ENCODE results near the gene DSG1.

The DSG1 gene

DNA sequence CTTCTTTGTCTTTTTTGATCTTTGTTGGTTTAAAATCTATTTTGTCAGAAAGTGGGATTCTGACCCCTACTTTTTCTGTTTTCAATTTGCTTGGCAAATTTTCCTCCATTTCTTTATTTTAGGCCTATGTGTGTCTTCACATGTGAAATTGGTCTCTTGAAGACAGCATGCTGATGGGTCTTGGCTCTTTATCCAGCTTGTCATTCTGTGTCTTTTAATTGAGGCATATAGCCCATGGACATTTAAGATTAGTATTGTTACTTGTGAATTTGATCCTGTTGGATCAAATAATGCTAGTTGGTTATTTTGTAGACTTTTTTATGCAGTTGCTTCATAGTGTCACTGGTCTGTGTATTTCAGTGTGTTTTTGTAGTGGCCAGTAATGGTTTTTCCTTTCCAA, 26.3 kb upstream of the DSG1 start:
- H3K27ac ChIP-seq (ENCODE audit: low read depth, low read length): no peak overlapping the region
- no peak overlapping the region for H3K9ac ChIP-seq (ENCODE audit: low read depth, low read length)
- H3K4me3 ChIP-seq (ENCODE audit: low read depth, low read length): no peak overlapping the region
- no peaks in the 10 kb centered on the region for H3K36me3 ChIP-seq (ENCODE audit: control insufficient read depth, insufficient read depth, low read length)
- H3K27me3 ChIP-seq (ENCODE audit: control insufficient read depth, insufficient read depth, low read length): no peaks in the 10 kb centered on the region
- no peaks in the 10 kb centered on the region for H3K4me1 ChIP-seq (ENCODE audit: control insufficient read depth, insufficient read depth, low read length)
- H3K9me3 ChIP-seq (ENCODE audit: control insufficient read depth, insufficient read depth, low read length): peaks cover 3% of the 10 kb centered on the region; the same call in 1 of the 2 replicates

- Histone ChIP-seq H3K27ac (ENCODE audit: low read depth, low read length) (no peak overlapping the region), H3K36me3 (ENCODE audit: control insufficient read depth, insufficient read depth, low read length) (no peaks in the 10 kb centered on the region), H3K9ac (ENCODE audit: low read depth, low read length) (no peak overlapping the region), H3K4me1 (ENCODE audit: control insufficient read depth, insufficient read depth, low read length) (no peaks in the 10 kb centered on the region), H3K27me3 (ENCODE audit: control insufficient read depth, insufficient read depth, low read length) (no peaks in the 10 kb centered on the region), H3K9me3 (ENCODE audit: control insufficient read depth, insufficient read depth, low read length) (peaks cover 3% of the 10 kb centered on the region; the same call in 1 of the 2 replicates), H3K4me3 (ENCODE audit: low read depth, low read length) (no peak overlapping the region)
Measured at GRCh38 chr18:31294199-31294747, 23.7 kb upstream of the DSG1 start.

DNA sequence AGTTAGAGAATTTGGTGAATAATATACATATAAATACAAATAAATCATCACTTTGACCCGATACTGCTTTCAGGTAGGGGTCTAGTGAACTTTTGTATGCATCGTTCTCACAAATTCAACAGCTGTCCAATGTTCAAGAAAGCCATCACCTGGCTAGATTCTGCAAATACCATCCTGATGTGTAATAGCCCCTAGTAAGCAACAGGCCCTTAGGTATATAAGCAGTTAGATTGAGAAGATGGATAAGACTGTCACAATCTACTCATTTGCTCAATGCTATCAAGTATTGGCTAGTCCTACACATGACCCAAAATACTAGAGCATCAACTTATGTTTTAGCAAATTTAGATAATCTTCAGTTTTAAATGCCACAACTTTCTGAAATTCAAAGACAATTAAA, 20.7 kb upstream of the DSG1 start:
- Histone ChIP-seq H3K4me3 (ENCODE audit: low read depth, low read length) (no peak overlapping the region), H3K4me1 (ENCODE audit: control insufficient read depth, insufficient read depth, low read length) (peaks cover 20% of the 10 kb centered on the region), H3K9me3 (ENCODE audit: control insufficient read depth, insufficient read depth, low read length) (no peaks in the 10 kb centered on the region; the same call in 1 of the 2 replicates), H3K9ac (ENCODE audit: low read depth, low read length) (no peak overlapping the region), H3K27me3 (ENCODE audit: control insufficient read depth, insufficient read depth, low read length) (no peaks in the 10 kb centered on the region), H3K36me3 (ENCODE audit: control insufficient read depth, insufficient read depth, low read length) (no peaks in the 10 kb centered on the region), H3K27ac (ENCODE audit: low read depth, low read length) (no peak overlapping the region)

- Histone ChIP-seq H3K27ac (ENCODE audit: low read depth, low read length) (peak overlapping the region; percentile 77), H3K9ac (ENCODE audit: low read depth, low read length) (no peak overlapping the region), H3K4me1 (ENCODE audit: control insufficient read depth, insufficient read depth, low read length) (peaks cover 22% of the 10 kb centered on the region), H3K9me3 (ENCODE audit: control insufficient read depth, insufficient read depth, low read length) (no peaks in the 10 kb centered on the region), H3K27me3 (ENCODE audit: control insufficient read depth, insufficient read depth, low read length) (no peaks in the 10 kb centered on the region), H3K36me3 (ENCODE audit: control insufficient read depth, insufficient read depth, low read length) (no peaks in the 10 kb centered on the region), H3K4me3 (ENCODE audit: low read depth, low read length) (no peak overlapping the region)
Measured at GRCh38 chr18:31301201-31301655, 16.7 kb upstream of the DSG1 start.

GRCh38 chr18:31302991-31303390, 15.0 kb upstream of the DSG1 start:
- Histone ChIP-seq H3K36me3 (ENCODE audit: control insufficient read depth, insufficient read depth, low read length) (no peaks in the 10 kb centered on the region), H3K27me3 (ENCODE audit: control insufficient read depth, insufficient read depth, low read length) (no peaks in the 10 kb centered on the region), H3K4me1 (ENCODE audit: control insufficient read depth, insufficient read depth, low read length) (peaks cover 22% of the 10 kb centered on the region), H3K4me3 (ENCODE audit: low read depth, low read length) (no peak overlapping the region), H3K27ac (ENCODE audit: low read depth, low read length) (no peak overlapping the region), H3K9me3 (ENCODE audit: control insufficient read depth, insufficient read depth, low read length) (no peaks in the 10 kb centered on the region), H3K9ac (ENCODE audit: low read depth, low read length) (no peak overlapping the region)

DNA sequence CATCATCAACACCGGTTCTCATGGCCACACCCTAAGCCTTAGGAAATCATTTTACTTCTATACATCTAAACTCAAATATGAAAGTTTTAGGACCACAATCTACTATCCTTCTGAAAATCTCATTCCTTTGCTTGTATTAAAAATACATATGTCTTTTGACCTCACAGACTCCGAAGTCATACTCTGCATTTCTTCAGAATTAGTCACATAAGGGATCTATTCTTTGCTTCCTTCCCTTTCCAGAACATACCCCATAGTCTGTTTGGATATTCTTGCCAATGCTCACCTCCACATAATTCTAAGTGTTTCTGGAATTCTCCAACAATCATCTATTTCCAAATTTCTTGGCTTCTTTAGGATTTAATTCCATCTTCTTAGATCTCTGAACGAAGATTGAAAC, 14.2 kb upstream of the DSG1 start:
- Histone ChIP-seq H3K9me3 (ENCODE audit: control insufficient read depth, insufficient read depth, low read length) (no peaks in the 10 kb centered on the region), H3K27me3 (ENCODE audit: control insufficient read depth, insufficient read depth, low read length) (no peaks in the 10 kb centered on the region), H3K4me3 (ENCODE audit: low read depth, low read length) (no peak overlapping the region), H3K9ac (ENCODE audit: low read depth, low read length) (no peak overlapping the region), H3K27ac (ENCODE audit: low read depth, low read length) (no peak overlapping the region), H3K36me3 (ENCODE audit: control insufficient read depth, insufficient read depth, low read length) (no peaks in the 10 kb centered on the region), H3K4me1 (ENCODE audit: control insufficient read depth, insufficient read depth, low read length) (peaks cover 22% of the 10 kb centered on the region)

DNA sequence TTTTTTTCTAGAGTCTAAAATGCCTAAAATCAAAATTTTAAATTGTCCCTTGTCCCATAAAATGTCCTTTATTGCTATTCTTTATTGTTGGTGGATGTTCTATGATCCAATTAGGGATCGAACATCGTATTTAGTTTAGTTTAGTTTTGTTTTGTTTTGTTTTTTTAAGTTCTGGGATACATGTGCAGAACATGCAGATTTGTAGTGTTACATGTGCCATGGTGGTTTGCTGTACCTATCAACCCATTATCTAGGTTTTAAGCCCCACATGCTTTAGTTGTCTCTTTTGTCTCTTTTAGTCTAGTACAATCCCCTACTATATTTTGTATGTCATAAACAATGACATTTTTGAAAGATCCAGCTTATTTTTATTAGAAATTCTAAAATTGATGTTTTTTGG, 8.8 kb upstream of the DSG1 start:
- H3K4me1 ChIP-seq (ENCODE audit: control insufficient read depth, insufficient read depth, low read length): no peaks in the 10 kb centered on the region
- no peak overlapping the region for H3K9ac ChIP-seq (ENCODE audit: low read depth, low read length)
- H3K9me3 ChIP-seq (ENCODE audit: control insufficient read depth, insufficient read depth, low read length): no peaks in the 10 kb centered on the region
- no peaks in the 10 kb centered on the region for H3K36me3 ChIP-seq (ENCODE audit: control insufficient read depth, insufficient read depth, low read length)
- no peak overlapping the region for H3K27ac ChIP-seq (ENCODE audit: low read depth, low read length)
- no peaks in the 10 kb centered on the region for H3K27me3 ChIP-seq (ENCODE audit: control insufficient read depth, insufficient read depth, low read length)
- no peak overlapping the region for H3K4me3 ChIP-seq (ENCODE audit: low read depth, low read length)

GRCh38 chr18:31316974-31317373, 986 bp upstream of the DSG1 start:
- Histone ChIP-seq H3K27ac (ENCODE audit: low read depth, low read length) (no peak overlapping the region), H3K4me1 (ENCODE audit: control insufficient read depth, insufficient read depth, low read length) (no peaks in the 10 kb centered on the region), H3K4me3 (ENCODE audit: low read depth, low read length) (no peak overlapping the region), H3K9ac (ENCODE audit: low read depth, low read length) (no peak overlapping the region), H3K9me3 (ENCODE audit: control insufficient read depth, insufficient read depth, low read length) (no peaks in the 10 kb centered on the region), H3K27me3 (ENCODE audit: control insufficient read depth, insufficient read depth, low read length) (no peaks in the 10 kb centered on the region), H3K36me3 (ENCODE audit: control insufficient read depth, insufficient read depth, low read length) (no peaks in the 10 kb centered on the region)

GRCh38 chr18:31321719-31322118, 3.8 kb downstream of the DSG1 start:
- H3K4me3 ChIP-seq (ENCODE audit: low read depth, low read length): no peak overlapping the region
- H3K9me3 ChIP-seq (ENCODE audit: control insufficient read depth, insufficient read depth, low read length): no peaks in the 10 kb centered on the region
- no peak overlapping the region for H3K27ac ChIP-seq (ENCODE audit: low read depth, low read length)
- H3K27me3 ChIP-seq (ENCODE audit: control insufficient read depth, insufficient read depth, low read length): no peaks in the 10 kb centered on the region
- H3K36me3 ChIP-seq (ENCODE audit: control insufficient read depth, insufficient read depth, low read length): no peaks in the 10 kb centered on the region
- no peak overlapping the region for H3K9ac ChIP-seq (ENCODE audit: low read depth, low read length)
- 0 out of 2 replicates have a peak, but pooled peaks cover 4% of the 10 kb centered on the region for H3K4me1 ChIP-seq (ENCODE audit: control insufficient read depth, insufficient read depth, low read length)

GRCh38 chr18:31325051-31325450, 7.1 kb downstream of the DSG1 start:
- Histone ChIP-seq H3K4me3 (ENCODE audit: low read depth, low read length) (no peak overlapping the region), H3K27ac (ENCODE audit: low read depth, low read length) (no peak overlapping the region), H3K27me3 (ENCODE audit: control insufficient read depth, insufficient read depth, low read length) (no peaks in the 10 kb centered on the region), H3K9ac (ENCODE audit: low read depth, low read length) (no peak overlapping the region), H3K4me1 (ENCODE audit: control insufficient read depth, insufficient read depth, low read length) (peaks cover 24% of the 10 kb centered on the region), H3K36me3 (ENCODE audit: control insufficient read depth, insufficient read depth, low read length) (no peaks in the 10 kb centered on the region), H3K9me3 (ENCODE audit: control insufficient read depth, insufficient read depth, low read length) (no peaks in the 10 kb centered on the region)

GRCh38 chr18:31329787-31330438, 12.0 kb downstream of the DSG1 start:
- Histone ChIP-seq H3K27ac (ENCODE audit: low read depth, low read length) (peak overlapping the region; percentile 68), H3K4me1 (ENCODE audit: control insufficient read depth, insufficient read depth, low read length) (peaks cover 31% of the 10 kb centered on the region), H3K27me3 (ENCODE audit: control insufficient read depth, insufficient read depth, low read length) (no peaks in the 10 kb centered on the region), H3K9me3 (ENCODE audit: control insufficient read depth, insufficient read depth, low read length) (no peaks in the 10 kb centered on the region), H3K4me3 (ENCODE audit: low read depth, low read length) (peak overlapping the region; percentile 32), H3K9ac (ENCODE audit: low read depth, low read length) (no peak overlapping the region), H3K36me3 (ENCODE audit: control insufficient read depth, insufficient read depth, low read length) (no peaks in the 10 kb centered on the region)

All from HUES48 (cell line).